Karpas-422 (cell line): ENCODE data around the gene WWOX. TPM values are rescaled to one million over a fixed set of nuclear protein-coding genes. Genes with fewer than 3 reads are reported as not detected.

Experiments used
- DNase-seq: peaks from one replicate; pipeline ENCODE4 v3.0.0-alpha.2; 2015
- H2AFZ ChIP-seq: fragments of 200-600 bp; sonication (generic); 2 replicates; pipeline ENCODE4 v1.6.1; 2014; ENCODE audit warnings: antibody characterized with exemption, low read length, mixed read lengths
- H3K27ac ChIP-seq: fragments of 200-600 bp; sonication (generic); 2 replicates; pipeline ENCODE4 v1.5.1; 2014; ENCODE audit warnings: mild to moderate bottlenecking, low read length, moderate library complexity
- H3K27me3 ChIP-seq: fragments of 200-600 bp; sonication (generic); 2 replicates; pipeline ENCODE4 v1.6.1; 2014; ENCODE audit warnings: low read length, mixed read lengths
- H3K36me3 ChIP-seq: fragments of 200-600 bp; sonication (generic); 2 replicates; pipeline ENCODE4 v1.6.1; 2014; ENCODE audit warnings: low read length, mixed read lengths; ENCODE audit not compliant: insufficient read depth
- H3K4me1 ChIP-seq: fragments of 200-600 bp; sonication (generic); 2 replicates; pipeline ENCODE4 v1.6.1; 2014; ENCODE audit warnings: mild to moderate bottlenecking, low read length, mixed read lengths
- H3K4me2 ChIP-seq: fragments of 200-600 bp; sonication (generic); 2 replicates; pipeline ENCODE4 v1.6.1; 2014; ENCODE audit warnings: low read length, low read depth, mild to moderate bottlenecking; ENCODE audit not compliant: poor library complexity, severe bottlenecking
- H3K4me3 ChIP-seq: fragments of 200-600 bp; sonication (generic); 2 replicates; pipeline ENCODE4 v1.5.1; 2014; ENCODE audit warnings: mild to moderate bottlenecking, antibody characterized with exemption, low read length, mixed read lengths
- H3K79me2 ChIP-seq: fragments of 200-600 bp; sonication (generic); 2 replicates; pipeline ENCODE4 v1.6.1; 2014; ENCODE audit warnings: mild to moderate bottlenecking, low read length, mixed read lengths
- H3K9ac ChIP-seq: fragments of 200-600 bp; sonication (generic); 2 replicates; pipeline ENCODE4 v1.6.0; 2014; ENCODE audit warnings: low read length
- H3K9me2 ChIP-seq: fragments of 200-600 bp; sonication (generic), shearing (Covaris generic); replicated peaks from 2 replicates; pipeline ENCODE4 v1.6.0; 2014; ENCODE audit warnings: mild to moderate bottlenecking, low read length, moderate library complexity; ENCODE audit not compliant: insufficient read depth
- H3K9me3 ChIP-seq: fragments of 300-700, 200-600 bp; sonication (generic); 2 replicates; pipeline ENCODE4 v1.6.1; 2014; ENCODE audit warnings: low read length, mixed read lengths
- H4K20me1 ChIP-seq: fragments of 200-600 bp; sonication (generic); 2 replicates; pipeline ENCODE4 v1.6.1; 2014; ENCODE audit warnings: mild to moderate bottlenecking, antibody characterized with exemption, low read length, low read depth; ENCODE audit not compliant: insufficient read depth
- total RNA-seq: library from RNA; depleted of rRNA; stranded (reverse); fragments of >200 nt; shearing (Covaris generic); gene quantifications from 2 replicates; pipeline ENCODE4 v1.2.3, GENCODE V29; 2014; ENCODE audit warnings: low replicate concordance

WWOX gene
- total RNA-seq, 1 experiment from 2014 or later, result 66.2 TPM

DNA sequence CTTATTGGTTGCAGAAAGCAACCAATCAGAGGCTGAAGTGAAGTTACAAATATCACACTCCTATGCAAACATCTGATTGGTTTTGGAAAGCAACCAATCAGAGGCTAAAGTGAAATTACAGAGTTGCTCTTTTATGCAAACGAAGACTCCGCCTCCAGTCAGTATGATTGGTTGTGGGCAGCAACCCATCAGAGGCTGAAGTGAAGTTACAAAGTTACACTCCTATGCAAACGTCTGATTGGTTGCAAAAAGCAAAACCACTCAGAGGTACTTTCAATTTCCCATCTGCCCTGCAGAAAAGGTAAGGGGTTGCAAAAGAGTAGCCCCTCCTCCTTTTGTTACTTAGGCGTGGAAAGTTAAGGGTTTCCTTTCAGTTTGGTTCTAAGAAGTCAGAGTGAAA, 803.8 kb downstream of the WWOX start:
- Histone ChIP-seq H2AFZ (no peak overlapping the region), H4K20me1 (no peaks in the 10 kb centered on the region), H3K9me2 (no peaks in the 10 kb centered on the region), H3K27me3 (no peaks in the 10 kb centered on the region), H3K27ac (no peak overlapping the region), H3K4me2 (no peak overlapping the region), H3K4me1 (no peaks in the 10 kb centered on the region), H3K9ac (no peak overlapping the region), H3K4me3 (no peak overlapping the region), H3K79me2 (no peaks in the 10 kb centered on the region), H3K36me3 (no peaks in the 10 kb centered on the region), H3K9me3 (peaks cover 7% of the 10 kb centered on the region)
- no peak for DNase-seq

GRCh38 chr16:78903843-78904242, 804.4 kb downstream of the WWOX start:
- Histone ChIP-seq H3K36me3 (no peaks in the 10 kb centered on the region), H2AFZ (no peak overlapping the region), H3K4me3 (no peak overlapping the region), H3K27me3 (no peaks in the 10 kb centered on the region), H3K4me1 (no peaks in the 10 kb centered on the region), H3K9ac (no peak overlapping the region), H3K9me3 (peaks cover 5% of the 10 kb centered on the region; the same call in 1 of the 2 replicates), H3K9me2 (no peaks in the 10 kb centered on the region), H3K79me2 (no peaks in the 10 kb centered on the region), H3K27ac (no peak overlapping the region), H4K20me1 (no peaks in the 10 kb centered on the region), H3K4me2 (no peak overlapping the region)
- no peak for DNase-seq

- DNase-seq, result no peak
- no peaks in the 10 kb centered on the region for H3K27me3 ChIP-seq
- H3K9me3 ChIP-seq, result peaks cover 5% of the 10 kb centered on the region; the same call in 1 of the 2 replicates
Measured at GRCh38 chr16:78906135-78906534, 806.7 kb downstream of the WWOX start.

DNA sequence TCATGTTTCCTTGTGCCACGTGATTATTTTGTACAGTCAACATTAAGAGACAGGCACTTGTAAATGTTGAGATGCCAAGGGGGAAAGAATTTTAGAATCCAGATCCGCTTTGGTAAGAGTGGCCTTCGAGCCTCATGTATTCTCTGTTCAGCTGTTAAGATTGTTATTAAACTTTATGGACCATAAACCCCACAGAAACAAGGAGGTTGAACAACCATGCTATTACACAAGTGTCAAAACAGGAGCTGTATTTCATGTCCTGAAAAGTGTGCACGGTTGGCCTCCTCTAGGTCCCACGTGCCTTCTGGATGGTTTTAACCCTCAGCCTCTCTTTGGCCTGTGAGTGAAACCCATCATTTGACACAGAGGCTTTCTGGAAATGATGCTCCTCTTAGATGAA, 809.8 kb downstream of the WWOX start:
- no peak for DNase-seq
- Histone ChIP-seq H3K4me2 (no peak overlapping the region), H3K9ac (no peak overlapping the region), H3K9me3 (peaks cover 5% of the 10 kb centered on the region), H3K4me1 (no peaks in the 10 kb centered on the region), H3K27me3 (no peaks in the 10 kb centered on the region), H3K36me3 (no peaks in the 10 kb centered on the region), H3K27ac (no peak overlapping the region), H3K4me3 (no peak overlapping the region), H4K20me1 (no peaks in the 10 kb centered on the region), H3K9me2 (no peaks in the 10 kb centered on the region), H3K79me2 (no peaks in the 10 kb centered on the region), H2AFZ (no peak overlapping the region)

More at GRCh38 chr16:78906135-78906534, 806.7 kb downstream of the WWOX start:
- no peak overlapping the region for H3K4me3 ChIP-seq
- no peaks in the 10 kb centered on the region for H3K9me2 ChIP-seq
- H3K4me1 ChIP-seq, result no peaks in the 10 kb centered on the region
- no peaks in the 10 kb centered on the region for H4K20me1 ChIP-seq
- H3K27ac ChIP-seq, result no peak overlapping the region
- no peak overlapping the region for H3K4me2 ChIP-seq
- no peak overlapping the region for H3K9ac ChIP-seq
- H2AFZ ChIP-seq, result no peak overlapping the region
- H3K79me2 ChIP-seq, result no peaks in the 10 kb centered on the region
- no peaks in the 10 kb centered on the region for H3K36me3 ChIP-seq

DNA sequence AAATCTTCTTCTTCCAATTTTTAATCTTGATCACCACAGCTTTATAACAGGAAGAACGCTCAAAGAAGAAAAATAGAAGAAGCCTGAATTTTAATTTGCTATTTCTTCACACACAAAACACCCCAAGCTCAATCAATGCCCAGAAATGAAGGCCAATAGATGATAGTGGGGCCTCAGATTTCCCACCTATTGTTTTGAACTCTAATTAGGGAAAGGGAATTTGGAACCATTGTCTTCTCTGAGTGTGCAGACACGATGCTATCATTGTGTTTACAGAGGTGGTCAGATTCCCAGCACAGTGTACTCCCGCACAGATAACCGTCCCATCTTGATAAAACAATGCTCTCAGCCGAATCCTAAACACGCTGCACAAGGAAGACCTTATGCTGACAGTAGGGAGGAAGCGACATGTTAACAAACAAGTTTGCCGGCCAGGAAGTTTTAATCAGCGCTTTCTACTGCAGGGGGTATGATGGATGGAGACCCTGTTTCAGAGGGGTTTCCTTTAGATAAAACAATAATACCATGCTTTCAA, 816.4 kb downstream of the WWOX start:
- Histone ChIP-seq H3K4me2 (no peak overlapping the region), H3K4me3 (no peak overlapping the region), H3K27me3 (no peaks in the 10 kb centered on the region), H2AFZ (no peak overlapping the region), H3K9ac (no peak overlapping the region), H3K9me3 (peaks cover 5% of the 10 kb centered on the region), H3K36me3 (no peaks in the 10 kb centered on the region), H3K9me2 (no peaks in the 10 kb centered on the region), H3K27ac (no peak overlapping the region), H4K20me1 (no peaks in the 10 kb centered on the region), H3K4me1 (no peaks in the 10 kb centered on the region), H3K79me2 (no peaks in the 10 kb centered on the region)
- DNase-seq, result no peak

DNA sequence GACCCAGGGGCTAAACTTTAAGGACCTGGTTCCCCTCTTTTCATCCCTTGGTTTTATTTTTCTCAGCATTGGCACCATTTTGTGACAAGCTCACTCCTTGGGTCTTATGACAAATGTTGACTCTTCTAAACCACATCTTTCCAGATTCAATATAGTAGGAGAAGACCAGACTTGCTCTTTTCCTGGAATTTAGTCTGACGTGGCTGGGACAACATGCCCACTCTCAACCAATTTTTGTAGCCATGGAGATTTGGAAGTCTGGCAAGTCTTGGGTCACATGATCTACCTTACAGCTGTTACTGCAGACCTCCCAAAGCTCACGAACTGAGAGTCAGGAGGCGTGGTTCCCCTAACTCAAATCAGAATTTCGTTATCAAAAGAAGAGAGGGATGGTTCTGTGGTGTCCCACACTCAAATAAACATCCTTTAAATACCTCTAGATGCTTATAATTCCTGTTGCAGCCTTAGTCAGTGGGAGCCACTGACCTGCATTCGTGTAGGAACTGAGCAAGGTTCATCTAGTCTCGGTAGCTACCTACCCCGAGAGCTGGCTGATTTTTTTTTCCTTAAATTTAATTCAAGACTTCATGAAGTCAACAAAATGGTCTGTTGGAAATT, 817.6 kb downstream of the WWOX start:
- no peak for DNase-seq
- no peak overlapping the region for H3K4me3 ChIP-seq
- H2AFZ ChIP-seq, result no peak overlapping the region
- no peaks in the 10 kb centered on the region for H3K36me3 ChIP-seq
- H3K27me3 ChIP-seq, result no peaks in the 10 kb centered on the region
- no peak overlapping the region for H3K9ac ChIP-seq
- H3K27ac ChIP-seq, result no peak overlapping the region
- H3K4me1 ChIP-seq, result no peaks in the 10 kb centered on the region
- H3K4me2 ChIP-seq, result no peak overlapping the region
- H3K79me2 ChIP-seq, result no peaks in the 10 kb centered on the region
- no peaks in the 10 kb centered on the region for H3K9me2 ChIP-seq
- H3K9me3 ChIP-seq, result peaks cover 10% of the 10 kb centered on the region
- H4K20me1 ChIP-seq, result no peaks in the 10 kb centered on the region

- H3K36me3 ChIP-seq, result no peaks in the 10 kb centered on the region
- no peaks in the 10 kb centered on the region for H3K79me2 ChIP-seq
- DNase-seq, result no peak
- H3K4me1 ChIP-seq, result no peaks in the 10 kb centered on the region
- H3K9me3 ChIP-seq, result peaks cover 8% of the 10 kb centered on the region
- H3K9ac ChIP-seq, result no peak overlapping the region
- H3K27me3 ChIP-seq, result no peaks in the 10 kb centered on the region
- no peaks in the 10 kb centered on the region for H3K9me2 ChIP-seq
- no peaks in the 10 kb centered on the region for H4K20me1 ChIP-seq
- no peak overlapping the region for H3K4me3 ChIP-seq
- H3K27ac ChIP-seq, result no peak overlapping the region
- no peak overlapping the region for H3K4me2 ChIP-seq
- H2AFZ ChIP-seq, result no peak overlapping the region
Measured at GRCh38 chr16:78918805-78919305, 819.4 kb downstream of the WWOX start.

DNA sequence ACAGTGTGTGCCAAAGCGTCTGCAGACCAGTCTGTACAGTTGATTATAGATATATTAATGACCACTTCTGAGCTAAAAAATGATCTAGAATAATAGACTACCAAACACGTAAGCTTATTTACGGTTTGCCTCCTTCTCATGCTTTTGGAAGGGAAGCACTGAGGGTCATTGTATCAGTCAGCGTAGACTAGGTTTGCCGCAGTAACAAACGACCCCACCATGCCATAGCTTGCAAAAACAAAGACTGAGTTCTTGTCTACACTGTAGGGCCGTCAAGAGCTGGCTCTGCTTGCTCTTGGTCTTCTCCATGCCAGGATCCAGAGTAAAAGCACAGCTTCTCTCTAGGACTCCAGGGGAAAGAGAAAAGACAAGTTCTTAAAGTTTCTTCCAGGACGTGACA, 820.4 kb downstream of the WWOX start:
- Histone ChIP-seq H3K27me3 (no peaks in the 10 kb centered on the region), H3K4me3 (no peak overlapping the region), H3K9ac (no peak overlapping the region), H3K27ac (no peak overlapping the region), H3K4me2 (no peak overlapping the region), H3K4me1 (no peaks in the 10 kb centered on the region), H3K36me3 (no peaks in the 10 kb centered on the region), H3K9me3 (peaks cover 6% of the 10 kb centered on the region), H2AFZ (no peak overlapping the region), H3K9me2 (no peaks in the 10 kb centered on the region), H4K20me1 (no peaks in the 10 kb centered on the region), H3K79me2 (no peaks in the 10 kb centered on the region)
- DNase-seq, result no peak
